ENCODE data around the gene HJV. TPM values are rescaled to one million over a fixed set of nuclear protein-coding genes. Genes with fewer than 3 reads are reported as not detected.
"Not testable (repeated sequence)": the region's sequence is repeated elsewhere in the genome, so short reads cannot be mapped to it uniquely, and the experiment has no call there.

The HJV gene, protein sequence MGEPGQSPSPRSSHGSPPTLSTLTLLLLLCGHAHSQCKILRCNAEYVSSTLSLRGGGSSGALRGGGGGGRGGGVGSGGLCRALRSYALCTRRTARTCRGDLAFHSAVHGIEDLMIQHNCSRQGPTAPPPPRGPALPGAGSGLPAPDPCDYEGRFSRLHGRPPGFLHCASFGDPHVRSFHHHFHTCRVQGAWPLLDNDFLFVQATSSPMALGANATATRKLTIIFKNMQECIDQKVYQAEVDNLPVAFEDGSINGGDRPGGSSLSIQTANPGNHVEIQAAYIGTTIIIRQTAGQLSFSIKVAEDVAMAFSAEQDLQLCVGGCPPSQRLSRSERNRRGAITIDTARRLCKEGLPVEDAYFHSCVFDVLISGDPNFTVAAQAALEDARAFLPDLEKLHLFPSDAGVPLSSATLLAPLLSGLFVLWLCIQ
- total RNA-seq, result not detected in 2 replicates

DNA sequence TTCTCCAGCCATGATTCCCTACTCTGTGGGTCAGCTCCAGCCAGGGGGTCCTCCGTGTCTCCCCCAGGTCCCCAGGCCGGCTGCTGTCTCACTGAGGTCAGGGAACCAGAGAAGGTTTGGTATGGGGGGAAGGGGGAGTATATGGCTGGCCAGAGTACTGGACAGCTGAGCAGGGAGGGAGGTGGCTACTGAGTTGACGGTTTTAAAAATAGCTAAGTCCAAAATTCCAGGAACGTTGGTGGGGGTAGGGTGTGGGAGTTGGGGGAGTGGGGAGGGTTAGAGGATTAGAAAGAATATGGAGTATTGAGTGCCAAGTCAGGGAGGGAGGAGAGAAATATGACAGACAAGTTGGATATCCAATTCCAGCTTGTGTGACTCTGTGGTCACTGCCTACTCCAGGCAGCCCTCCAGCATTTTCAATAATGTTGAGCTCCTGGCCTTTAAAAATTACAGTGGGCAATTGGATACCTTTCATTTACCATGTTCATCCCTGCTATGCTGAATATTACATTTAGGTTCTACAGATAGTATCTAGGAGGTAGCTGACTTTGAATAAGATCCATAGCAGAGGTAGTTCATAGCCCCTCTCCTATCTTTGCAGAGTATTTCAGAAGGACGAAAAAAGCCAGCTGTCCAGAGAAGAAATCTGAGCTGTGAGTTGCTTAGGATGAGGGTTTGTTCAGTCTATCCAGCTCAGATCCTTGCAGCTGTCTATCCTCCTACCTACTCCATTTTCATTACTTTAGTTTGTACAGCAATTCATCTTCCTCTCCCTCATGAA, at the start of gene HJV:
TSS of gene HJV (minus strand) at position 114 of the 781 bp plus-strand sequence. CDS start 1,504 bp downstream, outside the sequence.
- no peak for DNase-seq (ENCODE audit: low read depth)
- H3K4me3 ChIP-seq (ENCODE audit: low read depth, low read length), result no peak within 1 kb of the TSS
- TF ChIP-seq, protein P1, sequence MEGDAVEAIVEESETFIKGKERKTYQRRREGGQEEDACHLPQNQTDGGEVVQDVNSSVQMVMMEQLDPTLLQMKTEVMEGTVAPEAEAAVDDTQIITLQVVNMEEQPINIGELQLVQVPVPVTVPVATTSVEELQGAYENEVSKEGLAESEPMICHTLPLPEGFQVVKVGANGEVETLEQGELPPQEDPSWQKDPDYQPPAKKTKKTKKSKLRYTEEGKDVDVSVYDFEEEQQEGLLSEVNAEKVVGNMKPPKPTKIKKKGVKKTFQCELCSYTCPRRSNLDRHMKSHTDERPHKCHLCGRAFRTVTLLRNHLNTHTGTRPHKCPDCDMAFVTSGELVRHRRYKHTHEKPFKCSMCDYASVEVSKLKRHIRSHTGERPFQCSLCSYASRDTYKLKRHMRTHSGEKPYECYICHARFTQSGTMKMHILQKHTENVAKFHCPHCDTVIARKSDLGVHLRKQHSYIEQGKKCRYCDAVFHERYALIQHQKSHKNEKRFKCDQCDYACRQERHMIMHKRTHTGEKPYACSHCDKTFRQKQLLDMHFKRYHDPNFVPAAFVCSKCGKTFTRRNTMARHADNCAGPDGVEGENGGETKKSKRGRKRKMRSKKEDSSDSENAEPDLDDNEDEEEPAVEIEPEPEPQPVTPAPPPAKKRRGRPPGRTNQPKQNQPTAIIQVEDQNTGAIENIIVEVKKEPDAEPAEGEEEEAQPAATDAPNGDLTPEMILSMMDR (IDR thresholded peaks at IDR 0.05; ENCODE audit: insufficient read depth, low read depth, low read length), result no peak

DNA sequence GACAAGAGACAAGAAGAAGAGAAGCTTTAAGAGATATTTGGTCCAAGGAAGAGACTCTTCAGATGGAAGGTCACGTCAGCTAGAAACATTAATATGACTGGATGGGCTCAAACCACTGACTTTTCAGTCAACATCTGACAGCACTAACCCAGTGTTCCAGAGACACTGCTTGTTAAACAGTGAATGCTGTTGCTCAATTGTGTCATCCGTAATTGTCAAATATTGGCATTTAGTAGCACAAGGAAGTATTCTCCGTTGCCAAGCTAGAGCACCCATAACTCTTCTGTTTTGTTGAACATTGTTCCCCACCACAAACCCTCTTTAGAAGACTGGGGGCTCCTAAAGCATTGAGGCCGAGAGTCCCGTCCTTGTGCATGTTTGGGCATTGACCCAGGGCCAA, 37.6 kb upstream of the HJV start:
- not testable (repeated sequence) for H3K4me3 ChIP-seq (ENCODE audit: low read depth, low read length); DNase-seq (ENCODE audit: low read depth)

DNA sequence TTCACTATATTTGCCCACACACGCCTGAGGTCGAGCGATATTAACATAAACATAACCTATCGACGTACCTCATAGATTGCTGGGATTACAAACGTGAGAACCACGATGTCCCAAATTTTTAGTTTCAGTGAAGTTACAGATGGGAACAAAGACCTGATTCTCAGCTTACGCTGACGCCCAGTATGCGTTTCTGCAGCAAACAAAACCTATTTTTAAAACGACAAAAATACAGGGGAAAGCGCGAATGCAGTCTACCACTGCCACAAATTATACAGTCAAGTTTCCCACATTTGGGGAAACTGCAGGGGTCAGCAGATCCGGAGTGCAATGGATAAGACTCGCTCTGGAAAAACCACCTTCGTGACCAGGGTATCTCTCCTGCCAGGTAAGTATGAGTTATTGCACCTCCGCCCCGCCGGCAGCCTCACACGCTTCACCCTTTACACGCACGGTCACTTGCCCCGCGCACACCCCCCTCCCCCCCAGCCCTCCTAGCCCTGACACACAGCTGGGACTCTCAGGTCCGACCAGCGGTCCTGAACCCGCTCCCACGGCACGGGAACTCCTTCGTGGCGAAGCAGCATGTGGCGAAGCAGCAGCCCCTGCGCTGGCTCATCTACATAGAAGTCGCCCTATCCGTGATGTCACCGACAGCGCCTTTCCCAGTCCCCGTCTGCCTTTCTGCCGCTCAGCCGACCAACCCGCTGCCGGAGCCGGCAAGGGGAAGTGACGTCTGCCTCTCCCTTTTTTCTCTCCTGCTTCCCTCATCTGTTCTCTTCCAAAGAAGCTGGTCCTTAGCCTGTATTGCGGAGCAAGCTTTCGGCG, 30.5 kb upstream of the HJV start:
- H3K4me3 ChIP-seq (ENCODE audit: low read depth, low read length), result peak overlapping the region; percentile 40
- DNase-seq (ENCODE audit: low read depth), result peak; percentile 97

DNA sequence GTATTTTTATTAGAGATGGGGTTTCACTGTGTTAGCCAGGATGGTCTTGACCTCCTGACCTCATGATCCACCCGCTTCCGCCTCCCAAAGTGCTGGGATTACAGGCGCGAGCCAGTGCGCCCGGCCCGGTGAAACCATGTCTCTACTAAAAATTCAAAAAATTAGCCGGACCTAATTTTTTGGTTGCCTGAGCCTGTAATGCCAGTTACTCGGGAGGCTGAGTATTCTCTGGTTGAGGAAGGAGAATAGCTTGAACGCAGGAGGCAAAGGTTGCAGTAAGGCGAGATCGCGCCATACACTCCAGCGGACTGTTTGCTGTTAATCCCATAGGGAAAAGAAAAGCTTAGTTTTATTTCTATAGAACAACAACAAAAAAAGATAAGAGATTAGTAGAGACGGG, 29.9 kb upstream of the HJV start:
- no peak for DNase-seq (ENCODE audit: low read depth)
- TF ChIP-seq, protein P1 (IDR thresholded peaks at IDR 0.05; ENCODE audit: insufficient read depth, low read depth, low read length), result no peak
- H3K4me3 ChIP-seq (ENCODE audit: low read depth, low read length), result peak overlapping the region; percentile 40

DNA sequence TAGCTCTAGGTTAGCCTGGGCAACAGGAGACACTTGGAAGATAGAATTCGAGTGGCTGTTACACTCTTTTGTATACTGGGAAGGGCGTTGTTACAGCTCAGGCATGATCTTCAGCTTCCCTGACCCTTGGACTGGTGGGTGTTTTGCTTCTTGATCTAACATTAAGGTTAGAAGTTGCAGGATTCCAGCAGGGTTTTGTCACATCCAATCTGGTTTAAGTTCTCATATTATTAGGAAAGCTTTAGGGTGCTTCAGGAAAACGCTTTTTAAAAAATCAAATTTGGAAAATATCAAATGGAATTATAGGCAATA, 29.1 kb upstream of the HJV start:
- DNase-seq (ENCODE audit: low read depth); H3K4me3 ChIP-seq (ENCODE audit: low read depth, low read length): not testable (repeated sequence)

DNA sequence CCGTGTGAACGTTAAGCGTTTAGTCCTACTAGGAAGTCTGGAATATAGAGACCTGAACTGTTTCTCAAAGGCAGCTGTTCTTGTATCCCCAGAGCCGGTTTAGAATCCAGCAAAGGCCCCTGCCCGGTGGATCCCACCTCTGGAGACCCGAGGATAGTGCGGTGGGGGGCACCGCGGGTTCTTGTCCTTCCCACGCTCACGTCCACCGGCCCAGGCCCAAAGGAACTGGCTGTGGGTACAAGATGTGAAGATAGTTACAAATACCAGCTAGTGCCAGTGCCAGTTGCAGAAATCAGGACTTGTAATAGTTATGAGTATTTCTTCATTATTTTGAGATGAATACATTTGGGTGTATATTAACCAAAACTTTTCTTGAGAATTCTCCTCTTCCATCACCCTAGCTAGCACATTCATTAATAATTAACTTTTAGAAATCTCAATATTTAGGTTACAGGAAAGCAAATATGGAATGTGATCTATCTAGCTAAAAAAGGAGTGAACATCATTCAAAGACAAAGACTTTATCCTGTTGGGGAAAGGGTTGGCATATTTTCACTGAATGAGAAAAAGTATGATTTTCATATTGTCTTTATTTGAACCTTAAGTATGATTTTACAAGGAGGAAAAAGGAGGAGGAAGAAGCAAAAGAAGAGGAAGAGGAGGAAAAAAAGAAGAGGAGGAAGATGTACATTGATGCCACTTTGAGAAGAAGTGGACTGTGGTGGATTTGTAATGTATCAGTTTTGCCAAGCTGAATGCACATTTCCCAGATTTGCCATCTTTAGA, 28.5 kb upstream of the HJV start:
- not testable (repeated sequence) for H3K4me3 ChIP-seq (ENCODE audit: low read depth, low read length); DNase-seq (ENCODE audit: low read depth)

DNA sequence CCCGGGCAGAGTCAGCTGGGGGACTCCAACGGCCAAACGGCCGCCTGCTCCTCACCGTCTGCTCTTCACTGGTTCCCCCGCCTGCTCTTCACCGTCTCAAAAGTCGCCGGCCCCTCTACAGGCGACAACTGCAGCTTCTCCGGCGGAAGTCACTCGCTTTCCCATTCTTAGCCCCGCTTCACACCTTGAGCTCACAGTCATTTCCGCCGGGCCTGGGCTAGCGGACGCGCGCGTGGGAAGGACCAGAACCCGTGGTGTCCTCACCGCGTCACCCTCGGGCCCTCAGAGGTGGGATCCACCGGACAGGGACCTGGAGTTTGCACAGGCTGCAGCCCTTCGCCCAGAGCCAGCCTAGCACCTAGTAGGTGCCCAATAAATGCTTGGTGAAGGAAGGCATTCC, 27.9 kb upstream of the HJV start:
- TF ChIP-seq, protein P1 (IDR thresholded peaks at IDR 0.05; ENCODE audit: insufficient read depth, low read depth, low read length), result no peak
- DNase-seq (ENCODE audit: low read depth), result no peak
- H3K4me3 ChIP-seq (ENCODE audit: low read depth, low read length), result no peak overlapping the region

DNA sequence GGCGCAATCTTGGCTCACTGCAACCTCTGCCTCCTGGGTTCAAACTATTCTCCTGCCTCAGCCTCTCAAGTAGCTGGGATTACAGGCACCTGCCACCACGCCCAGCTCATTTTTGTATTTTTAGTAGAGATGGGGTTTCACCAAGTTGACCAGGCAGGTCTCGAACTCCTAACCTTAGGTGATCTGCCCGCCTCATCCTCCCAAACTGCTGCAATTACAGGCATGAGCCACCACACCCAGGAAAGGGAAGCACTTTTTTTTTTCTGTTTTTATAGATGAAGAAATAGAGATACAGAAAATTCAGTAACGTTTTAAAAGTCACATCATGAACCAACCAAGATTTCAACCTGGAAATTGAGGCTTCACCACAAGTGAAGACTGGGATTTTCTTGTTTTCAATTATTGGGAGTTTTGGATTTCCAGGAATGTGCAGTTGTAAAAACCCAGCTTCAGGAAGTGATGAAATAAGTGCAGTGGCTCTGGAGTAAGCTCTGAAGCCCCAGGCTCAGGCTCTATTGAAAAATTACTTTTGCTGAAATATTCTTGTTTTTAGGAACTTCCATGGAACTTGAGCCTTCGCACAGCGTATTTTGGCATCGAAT, 27.1 kb upstream of the HJV start:
- DNase-seq (ENCODE audit: low read depth), result peak; percentile 83
- H3K4me3 ChIP-seq (ENCODE audit: low read depth, low read length), result not testable (repeated sequence)

All from fibroblast of villous mesenchyme (primary cell).